ENCODE results near the gene KLRF2.
"Not testable (repeated sequence)": the region's sequence is repeated elsewhere in the genome, so short reads cannot be mapped to it uniquely, and the experiment has no call there.

Gene KLRF2

GRCh38 chr12:9881246-9881645, at the start of gene KLRF2:
TSS of gene KLRF2 (plus strand) at chr12:9881489. CDS start at chr12:9881596, 107 bp downstream.
- ATAC-seq = no peak

DNA sequence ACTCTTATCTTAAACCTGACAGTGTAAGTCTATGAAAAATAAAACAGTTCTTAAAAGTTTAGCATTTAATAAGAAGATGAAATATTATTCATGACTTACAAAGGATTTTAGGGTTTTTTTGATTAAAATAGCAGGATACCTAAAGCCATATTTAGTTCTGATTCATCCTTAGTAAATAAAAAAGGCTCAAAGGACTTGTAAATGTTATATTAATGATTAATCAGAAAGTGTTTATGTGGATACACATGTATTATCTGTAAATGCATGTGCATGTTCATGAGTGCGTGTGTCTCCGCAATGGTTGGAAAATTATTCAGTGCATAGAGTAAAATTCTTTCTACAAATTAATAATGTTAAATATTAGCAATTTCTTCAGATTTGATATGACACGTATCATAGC, 49.6 kb upstream of the KLRF2 start:
- ATAC-seq = no peak

- no peak for ATAC-seq
These were observed 37.9 kb upstream of the KLRF2 start for GRCh38 chr12:9843407-9843806.

DNA sequence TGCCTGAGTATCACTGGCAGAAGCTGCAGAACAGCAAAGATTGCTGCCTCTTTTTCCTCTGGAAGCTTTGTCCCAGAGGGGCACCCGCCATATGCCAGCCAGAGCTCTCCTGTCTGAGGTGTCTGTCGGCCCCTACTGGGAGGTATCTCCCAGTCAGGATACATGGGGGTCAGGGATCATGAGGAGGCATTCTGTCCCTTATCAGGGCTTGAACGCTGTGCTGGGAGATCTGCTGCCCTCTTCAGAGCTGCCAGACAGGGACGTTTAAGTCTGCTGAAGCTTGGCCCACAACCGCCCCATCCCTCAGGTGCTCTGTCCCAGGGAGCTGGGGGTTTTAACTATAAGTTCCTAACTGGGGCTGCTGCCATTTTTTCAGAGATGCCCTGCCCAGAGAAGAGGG, 32.4 kb upstream of the KLRF2 start:
- no peak for ATAC-seq

GRCh38 chr12:9851050-9851449, 30.2 kb upstream of the KLRF2 start:
- ATAC-seq = no peak

DNA sequence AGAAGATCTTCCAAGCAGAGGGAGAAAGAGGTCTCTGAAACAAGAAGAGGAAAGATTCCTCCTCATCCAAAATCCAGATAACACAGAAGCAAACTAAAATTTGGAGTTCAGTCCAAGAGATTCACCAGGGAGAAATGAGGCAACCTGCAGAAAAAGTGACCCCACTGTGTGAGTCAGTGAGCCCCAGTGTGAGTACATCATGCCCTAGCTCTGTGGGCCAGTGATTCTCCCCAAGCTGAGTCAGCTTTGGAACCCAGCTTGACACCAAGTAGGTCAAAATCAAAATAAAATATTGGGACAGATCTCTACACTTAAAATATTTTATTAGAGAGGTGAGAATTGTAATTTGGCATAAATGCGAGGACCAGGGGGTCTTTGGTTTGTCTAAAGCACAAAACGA, 29.4 kb upstream of the KLRF2 start:
- no peak for ATAC-seq

- no peak for ATAC-seq
These were observed 25.1 kb upstream of the KLRF2 start for GRCh38 chr12:9856151-9856550.

DNA sequence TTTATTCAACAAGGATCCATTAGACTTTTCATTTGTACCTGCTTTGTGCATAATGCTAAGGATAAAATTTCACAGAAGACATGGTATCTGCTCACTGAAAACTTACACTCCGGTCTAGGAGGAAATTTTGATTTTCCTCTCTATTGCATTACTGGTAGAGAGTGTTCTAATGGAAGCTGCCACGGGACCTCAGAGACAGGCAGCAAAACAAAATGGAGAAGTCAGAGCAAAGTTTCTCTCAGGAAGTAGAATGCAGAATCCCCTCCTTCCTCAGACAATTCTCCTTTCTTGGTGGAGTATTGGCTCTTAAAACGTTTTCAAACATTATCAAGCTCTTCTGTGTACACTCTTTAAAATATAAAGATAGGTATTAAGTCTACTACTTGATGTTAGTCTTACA, 24.4 kb upstream of the KLRF2 start:
- ATAC-seq = no peak

DNA sequence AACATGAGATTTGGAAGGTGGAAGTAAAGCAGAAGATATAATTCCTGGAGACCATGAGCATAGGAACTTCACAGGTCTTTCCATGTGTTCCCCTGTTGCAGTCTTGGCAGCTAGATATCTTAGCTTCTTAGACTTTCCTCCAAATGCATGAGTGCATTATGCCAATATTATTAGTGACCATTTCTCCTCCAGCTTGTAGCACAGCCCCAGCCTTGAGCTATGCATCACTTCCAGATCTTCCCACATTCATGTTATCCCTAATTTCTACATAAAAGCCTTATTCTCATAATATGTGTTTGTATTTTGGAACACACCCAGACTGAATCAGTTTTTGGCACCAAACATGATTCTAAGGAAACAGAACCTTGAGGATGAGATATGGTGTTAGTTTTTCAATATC, 23.2 kb upstream of the KLRF2 start:
- no peak for ATAC-seq

DNA sequence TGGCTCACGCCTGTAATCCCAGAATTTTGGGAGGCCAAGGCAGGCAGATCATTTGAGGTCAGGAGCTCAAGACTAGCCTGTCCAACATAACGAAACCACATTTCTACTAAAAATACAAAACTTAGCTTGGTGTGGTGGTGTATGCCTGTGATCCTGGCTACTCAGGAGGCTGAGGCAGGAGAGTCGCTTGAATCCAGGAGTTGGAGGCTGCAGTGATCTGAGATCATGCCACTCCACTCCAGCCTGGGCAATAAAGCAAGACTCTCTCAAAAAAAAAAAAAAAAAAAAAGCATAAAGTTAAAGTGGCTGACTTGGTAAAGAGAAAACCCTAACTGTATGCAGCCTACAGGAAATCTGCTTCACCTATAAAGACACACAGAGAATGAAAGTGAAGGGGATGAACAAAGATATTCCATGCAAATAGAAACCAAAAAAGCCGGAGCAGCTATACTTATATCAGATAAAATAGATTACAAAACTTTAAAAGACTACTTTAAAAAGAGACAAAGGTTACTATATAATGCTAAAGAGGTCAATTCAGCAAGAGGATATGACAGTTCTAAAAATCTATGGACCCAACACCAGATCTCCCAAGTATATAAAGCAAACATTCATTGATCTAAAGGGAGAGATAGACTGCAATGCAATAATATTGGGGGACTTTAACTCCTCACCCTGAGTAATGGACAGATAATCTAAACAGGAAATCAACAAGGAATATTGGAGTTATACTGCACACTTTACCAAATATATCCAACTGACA, 16.2 kb upstream of the KLRF2 start:
- ATAC-seq = peak; percentile 30 to 39

DNA sequence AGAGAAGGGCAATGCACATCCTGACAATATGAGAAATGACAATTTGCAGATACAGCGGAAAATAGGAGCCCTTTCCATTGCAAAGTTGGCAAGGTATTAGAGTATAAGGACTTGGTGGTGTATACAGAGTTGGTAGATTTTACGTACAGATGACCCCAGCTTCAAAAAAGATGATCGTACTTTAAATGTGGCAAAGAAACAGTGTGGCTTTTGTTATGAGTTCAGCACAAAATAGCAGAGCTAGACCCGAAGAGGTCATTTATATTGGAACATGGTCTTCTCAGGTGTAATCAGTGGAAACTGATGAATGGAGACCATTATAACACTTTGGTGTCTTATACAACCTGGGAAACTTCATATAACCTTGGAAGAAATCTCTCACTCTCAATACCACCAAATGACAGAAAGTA, 14.4 kb upstream of the KLRF2 start:
- ATAC-seq = no peak

- no peak for ATAC-seq
These were observed 13.8 kb upstream of the KLRF2 start for GRCh38 chr12:9867531-9867930.

DNA sequence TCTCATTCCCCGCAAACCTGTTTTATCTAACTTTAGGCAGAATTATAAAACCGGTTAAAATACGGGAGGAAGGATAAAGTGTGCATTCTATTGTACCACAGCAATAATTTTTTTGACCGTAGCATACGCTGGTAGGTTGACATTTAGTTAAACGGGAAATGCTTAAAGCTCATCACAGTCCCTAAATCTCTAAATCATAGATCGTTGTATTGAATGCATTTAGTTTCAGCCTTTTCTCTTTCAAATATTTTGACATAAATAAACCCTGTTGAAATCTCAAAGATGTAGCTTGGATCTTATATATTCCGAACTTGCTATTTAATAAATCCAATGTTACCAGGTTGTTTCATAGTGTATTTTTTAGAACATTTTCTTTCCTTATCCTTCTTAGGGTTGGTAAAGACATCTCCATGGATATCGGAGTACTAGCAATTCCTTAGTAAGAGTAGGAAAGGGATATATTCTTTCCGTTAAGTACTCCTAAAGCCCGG, 12.9 kb upstream of the KLRF2 start:
- ATAC-seq = no peak

DNA sequence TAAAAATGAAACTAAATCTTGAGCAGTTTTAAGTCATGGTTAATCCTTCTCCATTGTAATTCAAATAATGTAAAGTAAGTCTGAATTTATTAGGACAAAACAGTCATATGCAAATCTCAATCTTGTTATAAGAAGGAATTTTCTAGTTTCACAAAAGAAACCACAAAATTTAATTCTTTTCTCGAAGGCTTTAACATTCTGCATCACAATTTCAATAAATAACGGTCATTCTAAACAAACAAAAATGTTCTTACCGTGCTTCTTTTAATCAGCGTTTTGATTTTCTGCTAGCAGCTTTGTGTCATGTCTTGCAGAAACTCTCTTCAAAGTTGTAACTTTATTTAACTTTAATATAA, 12.4 kb upstream of the KLRF2 start:
- no peak for ATAC-seq

GRCh38 chr12:9869307-9870161, 11.8 kb upstream of the KLRF2 start, which contains the start of gene CLEC2B:
TSS of gene CLEC2B (minus strand) at chr12:9869354.
- ATAC-seq = peak; percentile 53 to 62

DNA sequence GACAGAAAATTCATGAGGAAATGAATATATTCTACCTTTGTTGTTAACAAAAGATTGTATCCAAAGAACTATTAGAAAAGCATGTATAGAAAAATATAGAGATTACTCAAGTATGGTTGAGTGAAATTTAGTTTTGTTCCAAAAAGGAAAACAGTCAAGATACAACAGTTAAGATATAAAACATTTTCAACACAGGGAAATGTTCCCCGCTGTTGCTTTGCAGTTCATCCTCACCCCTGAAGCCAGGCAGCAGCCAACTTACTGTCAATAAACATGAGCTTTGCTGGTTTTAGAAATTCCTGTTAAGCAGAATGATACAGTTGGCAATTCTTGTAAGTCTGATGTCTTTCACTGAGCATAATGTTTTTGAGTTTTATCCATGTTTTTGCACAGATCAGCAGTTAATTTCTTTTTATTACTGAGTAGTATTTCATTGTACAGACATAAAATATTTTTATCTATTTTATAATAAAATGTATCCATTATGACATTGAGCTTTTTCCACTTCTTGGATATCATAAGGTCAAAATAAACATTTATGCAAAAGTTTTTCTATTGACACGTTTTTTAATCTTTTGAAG, 10.9 kb upstream of the KLRF2 start:
- no peak for ATAC-seq

DNA sequence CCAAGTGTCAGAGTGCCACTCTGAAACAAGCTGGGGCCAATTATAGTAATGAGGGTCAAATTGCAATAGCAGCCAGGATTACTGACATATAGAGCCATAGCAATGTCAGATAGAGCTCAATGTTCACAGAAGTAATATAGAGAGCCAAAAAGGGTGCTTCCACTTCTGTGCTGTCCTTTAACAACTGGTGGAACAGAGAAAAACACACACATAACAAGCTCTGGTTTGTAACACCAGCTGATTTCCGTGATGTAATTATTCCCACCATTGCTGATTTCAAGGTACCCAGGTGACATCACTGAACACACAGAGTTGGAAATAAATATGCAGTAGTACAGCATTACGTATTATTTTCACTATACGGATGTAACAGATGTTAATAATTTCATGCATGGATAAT, 9.1 kb upstream of the KLRF2 start:
- no peak for ATAC-seq

DNA sequence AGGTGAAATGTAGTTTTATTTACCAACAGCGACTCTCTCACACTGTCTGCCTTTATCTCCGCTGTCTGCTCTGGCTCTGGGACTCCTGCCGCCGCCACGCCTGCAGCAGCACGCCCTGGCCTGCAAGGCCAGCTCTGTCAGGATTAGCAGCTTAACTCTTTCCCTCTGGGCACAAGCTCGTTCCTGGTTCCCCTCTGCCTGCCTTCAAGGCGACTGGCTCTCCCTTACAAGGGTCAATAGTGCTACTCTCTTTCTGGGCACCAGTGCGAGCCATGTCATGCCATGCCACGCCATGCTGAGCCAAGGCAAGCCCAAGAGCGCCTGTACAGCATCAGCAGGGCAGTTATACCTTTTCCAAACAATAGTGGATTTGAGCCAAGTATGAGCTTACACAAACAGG, 8.5 kb upstream of the KLRF2 start:
- no peak for ATAC-seq

DNA sequence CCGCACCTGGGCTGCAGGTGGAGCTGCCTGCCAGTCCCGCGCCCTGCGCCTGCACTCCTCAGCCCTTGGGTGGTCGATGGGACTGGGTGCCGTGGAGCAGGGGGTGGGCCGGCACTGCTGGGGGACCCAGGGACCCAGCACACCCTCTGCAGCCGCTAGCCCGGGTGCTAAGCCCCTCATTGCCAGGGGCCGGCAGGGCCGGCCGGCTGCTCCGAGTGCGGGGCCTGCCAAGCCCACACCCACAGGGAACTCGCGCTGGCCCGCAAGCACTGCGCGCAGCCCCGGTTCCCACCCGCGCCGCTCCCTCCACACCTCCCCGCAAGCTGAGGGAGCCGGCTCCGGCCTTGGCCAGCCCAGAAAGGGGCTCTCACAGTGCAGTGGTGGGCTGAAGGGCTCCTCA, 5.2 kb upstream of the KLRF2 start:
- ATAC-seq = not testable (repeated sequence)

DNA sequence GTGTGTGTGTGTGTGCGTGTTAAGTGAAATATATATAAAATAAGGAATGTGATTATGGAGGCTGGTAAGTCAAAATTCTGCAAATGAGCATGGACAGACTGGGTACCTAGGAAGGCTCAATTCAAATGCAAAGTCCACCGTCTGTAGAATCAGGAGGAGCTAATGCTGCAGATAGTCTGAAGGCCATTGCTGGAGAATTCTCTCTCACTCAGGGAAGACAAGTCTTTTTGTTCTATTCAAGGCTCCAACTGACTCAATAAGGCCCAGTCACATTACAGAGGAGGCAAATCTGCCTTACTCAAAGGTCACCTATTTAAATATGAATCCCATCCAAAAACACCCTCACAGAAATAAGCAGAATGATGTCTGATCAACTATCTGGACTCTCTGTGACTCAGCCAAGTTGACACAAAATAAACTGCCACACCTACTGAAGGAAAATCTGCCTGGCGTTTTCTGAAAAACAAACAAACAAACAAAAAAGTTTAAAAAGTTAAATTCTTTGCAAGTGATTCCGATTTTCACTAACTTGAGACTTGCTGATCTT, 684 bp upstream of the KLRF2 start:
- no peak for ATAC-seq

DNA sequence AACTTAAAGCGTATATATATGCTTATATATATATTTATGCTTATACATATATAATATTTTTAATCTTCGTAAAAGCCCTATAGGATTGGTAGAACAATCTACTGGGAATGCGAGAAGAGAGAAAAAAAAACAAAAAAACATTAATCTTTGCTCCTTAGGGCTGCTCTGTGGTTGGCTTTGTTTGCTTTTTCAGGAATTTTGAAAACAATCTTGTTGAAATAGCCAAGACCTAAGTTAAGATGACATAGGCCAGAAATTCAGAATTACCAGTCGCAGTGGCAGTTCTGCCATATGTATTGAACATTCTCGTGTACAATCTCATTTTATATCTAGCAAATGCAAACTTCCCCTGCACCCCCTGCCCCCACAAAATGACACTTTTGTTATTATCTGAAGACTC, 699 bp downstream of the KLRF2 start:
- no peak for ATAC-seq

- ATAC-seq = no peak
These were observed 1.9 kb downstream of the KLRF2 start for GRCh38 chr12:9883175-9883574.

- no peak for ATAC-seq
These were observed 7.5 kb downstream of the KLRF2 start for GRCh38 chr12:9888665-9889273.
